T follicular helper cell (primary cell): ENCODE measurements around the gene VPS16.
A peak's percentile ranks its signal among the peaks of the same experiment; 100 is the strongest.

Source experiments
- DNase-seq: peaks from one replicate; pipeline ENCODE4 v3.0.0-alpha.2; 2020; ENCODE audit warnings: low read depth
- total RNA-seq, 2 experiments: gene quantifications; one replicate each; lab custom pipeline; 2026; lab: John Stamatoyannopoulos, UW

The VPS16 gene
- total RNA-seq: 53.7 to 91.2 reads per million in 2 experiments

- DNase-seq: peak; percentile 82
Observed at GRCh38 chr20:2840138-2840966, at the start of gene VPS16, which contains the start of gene PCED1A. Gene VPS16, plus strand, starts transcription at chr20:2840745. Its CDS starts 30 bp downstream, at chr20:2840775. Gene PCED1A, minus strand, starts transcription at chr20:2840655. Its CDS starts 743 bp downstream, at chr20:2839912.

GRCh38 chr20:2793471-2793870 is 47.1 kb upstream of the VPS16 start:
- no peak for DNase-seq

GRCh38 chr20:2794202-2794748 is 46.3 kb upstream of the VPS16 start:
- no peak for DNase-seq

- DNase-seq: no peak
Observed at GRCh38 chr20:2794866-2795447, 45.6 kb upstream of the VPS16 start.

GRCh38 chr20:2795451-2795850 is 45.1 kb upstream of the VPS16 start:
- no peak for DNase-seq

GRCh38 chr20:2796011-2796660 is 44.4 kb upstream of the VPS16 start:
- DNase-seq: no peak

- no peak for DNase-seq
Observed at GRCh38 chr20:2797136-2797983, 43.2 kb upstream of the VPS16 start.

GRCh38 chr20:2798095-2798805 is 42.3 kb upstream of the VPS16 start:
- DNase-seq: no peak

GRCh38 chr20:2798814-2799213 is 41.7 kb upstream of the VPS16 start:
- no peak for DNase-seq

- DNase-seq: no peak
Observed at GRCh38 chr20:2799271-2799670, 41.3 kb upstream of the VPS16 start.

- no peak for DNase-seq
Observed at GRCh38 chr20:2799688-2800520, 40.6 kb upstream of the VPS16 start.

- no peak for DNase-seq
Observed at GRCh38 chr20:2800521-2801285, 39.8 kb upstream of the VPS16 start, which contains the start of gene CPXM1. Gene CPXM1, minus strand, starts transcription at chr20:2800627. Its CDS starts 55 bp downstream, at chr20:2800572.

- DNase-seq: no peak
Observed at GRCh38 chr20:2801286-2801728, 39.2 kb upstream of the VPS16 start.

GRCh38 chr20:2804041-2804828 is 36.3 kb upstream of the VPS16 start:
- no peak for DNase-seq

GRCh38 chr20:2804852-2805688 is 35.5 kb upstream of the VPS16 start:
- no peak for DNase-seq

- DNase-seq: no peak
Observed at GRCh38 chr20:2805689-2806350, 34.7 kb upstream of the VPS16 start.

- DNase-seq: no peak
Observed at GRCh38 chr20:2806351-2806701, 34.2 kb upstream of the VPS16 start.
